Measurements from ENCODE around the gene SMURF1.

Gene SMURF1

DNA sequence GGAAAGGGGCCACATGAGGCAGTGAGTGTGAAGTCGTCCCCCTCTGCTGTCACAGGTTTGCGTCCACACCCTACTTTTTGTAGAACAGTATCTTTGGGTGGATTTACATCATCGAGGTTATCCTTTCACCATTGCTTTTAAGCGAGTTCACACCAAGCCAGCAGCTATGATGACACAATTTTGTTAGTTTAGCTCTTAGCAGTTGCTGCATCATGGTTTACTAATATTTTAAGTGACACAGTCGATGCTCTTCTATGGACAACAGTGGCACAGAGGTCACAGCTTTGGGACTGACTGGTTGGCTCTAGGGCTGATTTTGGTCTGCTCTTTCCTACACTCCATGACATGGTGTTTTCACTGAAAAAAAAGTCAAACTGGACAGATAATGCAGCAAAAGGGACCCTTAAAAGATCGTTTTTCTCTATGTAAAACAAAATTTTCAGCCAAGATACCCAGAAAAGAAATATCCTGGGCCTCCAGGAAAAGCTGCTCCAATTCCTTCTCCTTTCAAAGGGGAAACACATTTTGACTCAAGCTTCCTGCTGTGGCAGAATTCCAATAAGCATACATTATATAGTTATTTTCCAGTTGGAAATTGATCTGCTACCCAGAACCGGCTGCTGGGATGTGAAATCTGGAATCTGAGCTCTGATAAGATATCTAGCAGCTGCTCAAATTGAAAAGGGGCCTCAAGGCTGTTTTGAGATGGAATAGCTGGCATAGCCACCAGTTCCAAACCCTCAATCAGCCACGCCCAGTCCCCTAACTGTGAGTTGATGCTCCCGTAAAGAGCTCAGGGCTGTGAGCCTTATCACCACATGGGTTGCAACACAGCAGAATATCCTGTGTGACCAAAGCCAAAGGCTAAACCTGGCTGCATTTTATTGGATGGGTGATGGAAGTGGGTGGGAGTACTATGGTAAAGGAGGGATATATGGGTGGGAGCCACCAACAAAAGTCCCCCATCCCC lies 114.2 kb downstream of the SMURF1 start:
- DNase-seq (ENCODE audit: low read depth in 2 of 2), result no peak

GRCh38 chr7:99028261-99028973 lies 115.5 kb downstream of the SMURF1 start:
- DNase-seq (ENCODE audit: low read depth in 2 of 2), result no peak

DNA sequence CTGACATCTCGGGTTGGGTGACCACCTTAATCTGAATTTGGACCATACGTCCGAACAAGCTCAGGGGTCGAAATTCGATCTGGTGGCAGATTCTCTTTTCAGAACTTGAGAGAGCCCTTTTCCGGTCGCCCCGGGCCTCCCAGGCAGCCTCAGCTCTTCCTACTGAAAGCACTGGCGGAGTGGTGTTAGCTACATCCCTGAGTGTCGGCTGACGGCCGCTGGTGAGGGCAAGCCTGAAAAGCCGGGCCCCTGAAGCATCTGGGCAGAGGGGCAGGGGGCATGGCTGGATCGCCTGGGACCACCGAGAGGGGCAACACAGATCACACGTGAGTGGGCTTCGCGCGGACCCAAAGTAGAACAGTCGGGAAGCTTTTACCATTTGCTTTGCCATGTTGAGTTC lies 116.1 kb downstream of the SMURF1 start:
- no peak for DNase-seq (ENCODE audit: low read depth in 2 of 2)

- no peak for DNase-seq (ENCODE audit: low read depth in 2 of 2)
Observed at GRCh38 chr7:99027241-99027640, 116.7 kb downstream of the SMURF1 start.

DNA sequence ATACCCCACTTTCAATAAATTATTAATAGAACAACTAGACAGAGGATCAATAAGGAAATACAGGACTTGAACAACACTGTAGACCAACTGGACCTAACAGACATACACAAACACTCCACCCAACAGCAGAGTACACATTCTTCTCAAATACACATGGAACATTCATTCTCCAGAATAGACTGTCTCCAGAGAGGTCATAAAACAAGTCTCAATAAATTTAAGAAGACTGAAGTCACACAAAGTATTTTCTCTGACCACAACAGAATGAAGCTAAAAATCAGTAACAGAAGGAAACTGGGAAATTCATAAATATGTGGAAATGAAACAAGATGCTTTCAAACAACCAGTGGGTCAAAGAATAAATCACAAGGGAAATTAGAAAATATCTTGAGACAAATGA lies 119.8 kb downstream of the SMURF1 start:
- no peak for DNase-seq (ENCODE audit: low read depth in 2 of 2)

GRCh38 chr7:99021941-99022560 lies 121.9 kb downstream of the SMURF1 start:
- DNase-seq (ENCODE audit: low read depth in 2 of 2), result no peak

- DNase-seq (ENCODE audit: low read depth in 2 of 2), result no peak
Observed at GRCh38 chr7:99020413-99020715, 123.5 kb downstream of the SMURF1 start.

DNA sequence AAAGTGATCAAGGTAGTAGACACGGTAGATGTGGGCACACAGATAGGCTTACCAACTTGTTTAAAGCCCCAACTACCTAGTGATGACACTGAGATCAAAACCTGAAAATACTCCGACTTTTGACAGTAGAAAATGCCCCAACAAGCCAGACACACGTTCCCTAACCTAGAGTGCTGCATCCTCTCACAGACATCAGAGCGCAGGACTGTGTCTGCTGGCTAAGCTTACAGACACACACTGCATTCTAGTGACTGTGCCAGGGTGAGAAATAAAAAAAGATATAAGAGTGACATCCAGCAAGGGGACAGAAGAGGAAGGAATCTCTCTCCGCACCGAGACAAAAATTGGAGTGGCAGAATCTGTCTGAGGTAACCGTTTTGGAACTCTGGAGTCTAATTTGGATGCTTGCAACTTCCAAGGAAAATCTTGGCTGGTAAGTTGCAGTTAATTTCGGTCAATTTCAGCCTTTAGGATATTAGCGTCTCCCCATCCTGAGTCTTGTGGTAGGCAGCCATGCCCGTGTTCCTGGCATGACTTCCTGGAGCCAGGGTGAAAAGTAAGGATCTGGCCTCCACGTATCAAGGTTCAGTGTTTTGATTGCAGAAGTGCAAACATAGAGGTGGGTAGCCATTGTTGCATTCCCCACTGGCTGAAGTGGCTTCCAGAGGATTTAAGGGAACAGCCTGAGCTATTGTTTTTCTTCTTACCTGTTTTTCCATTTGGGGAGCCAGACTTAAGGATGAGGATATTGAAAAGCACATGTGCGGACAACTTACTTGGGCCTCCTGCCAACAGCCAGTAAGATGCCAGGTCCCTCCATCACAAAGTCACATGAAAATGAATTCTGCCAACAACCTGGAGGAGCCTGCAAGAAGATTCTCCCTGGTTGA lies 124.1 kb downstream of the SMURF1 start:
- DNase-seq (ENCODE audit: low read depth in 2 of 2), result no peak

- DNase-seq (ENCODE audit: low read depth in 2 of 2), result no peak
Observed at GRCh38 chr7:99016196-99016595, 127.7 kb downstream of the SMURF1 start.

DNA sequence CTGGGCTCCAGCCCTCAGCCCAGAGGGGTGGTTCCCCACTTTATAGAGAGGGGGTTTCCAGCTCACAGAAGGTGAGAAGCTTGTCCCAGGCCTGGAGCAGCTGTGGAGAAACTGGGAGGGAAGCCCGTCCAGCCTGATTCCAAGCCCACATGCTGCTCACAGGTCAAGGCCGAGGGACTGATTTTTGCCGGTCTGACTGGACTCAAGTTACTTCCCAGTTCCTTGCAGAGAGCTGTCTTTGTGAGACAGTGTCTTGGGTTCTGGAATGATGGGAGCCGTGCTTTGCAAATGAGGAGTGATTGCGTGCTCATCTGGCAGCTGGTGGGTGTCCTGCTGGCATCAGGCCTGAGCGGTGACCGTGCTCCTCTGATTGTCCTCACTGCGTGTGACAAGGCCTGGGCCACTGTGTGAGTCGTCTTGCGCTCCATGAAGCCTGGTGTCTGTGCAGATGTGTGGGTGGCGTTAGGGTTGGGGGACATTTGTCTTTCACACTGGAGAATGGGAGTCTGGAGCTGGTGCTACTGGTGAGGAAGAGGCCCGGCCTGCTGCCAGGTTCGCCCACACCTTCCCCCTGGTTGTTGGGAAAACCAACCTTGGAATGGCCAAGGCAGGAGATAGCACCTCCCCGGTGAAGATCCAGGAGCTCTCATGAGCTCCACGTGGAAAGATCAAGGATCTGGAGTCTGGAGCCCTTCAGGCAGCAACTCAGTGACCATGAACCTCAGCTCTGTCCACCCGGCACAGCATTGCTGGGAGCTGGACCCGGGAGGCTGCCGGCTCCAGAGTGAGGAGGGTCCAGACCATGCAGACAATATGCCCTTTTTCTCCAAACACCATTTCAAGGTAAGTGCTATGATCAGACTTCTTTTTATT lies 129.6 kb downstream of the SMURF1 start:
- no peak for DNase-seq (ENCODE audit: low read depth in 2 of 2)

- DNase-seq (ENCODE audit: low read depth in 2 of 2), result no peak
Observed at GRCh38 chr7:99013266-99014112, 130.4 kb downstream of the SMURF1 start.

- DNase-seq (ENCODE audit: low read depth in 2 of 2), result no peak
Observed at GRCh38 chr7:99012722-99013121, 131.2 kb downstream of the SMURF1 start.

GRCh38 chr7:99011706-99012404 lies 132.1 kb downstream of the SMURF1 start:
- DNase-seq (ENCODE audit: low read depth in 2 of 2), result no peak

DNA sequence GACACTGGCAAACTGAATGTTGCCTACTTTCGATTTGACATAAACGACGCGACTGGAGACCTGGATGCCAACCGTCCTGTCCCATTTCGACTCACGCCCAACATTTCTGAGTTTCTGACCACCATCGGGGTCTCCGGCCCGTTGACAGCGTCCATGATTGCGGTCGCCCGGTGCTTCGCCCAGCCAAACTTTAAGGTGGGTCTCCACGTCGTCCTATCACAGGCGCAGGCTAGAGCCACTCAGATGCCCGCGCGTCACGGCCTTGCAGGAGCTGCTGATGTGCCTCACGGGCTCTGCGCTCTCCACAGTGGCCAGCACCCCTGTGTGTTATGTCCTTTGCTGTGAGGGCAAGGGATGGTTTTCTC lies 132.6 kb downstream of the SMURF1 start:
- no peak for DNase-seq (ENCODE audit: low read depth in 2 of 2)

DNA sequence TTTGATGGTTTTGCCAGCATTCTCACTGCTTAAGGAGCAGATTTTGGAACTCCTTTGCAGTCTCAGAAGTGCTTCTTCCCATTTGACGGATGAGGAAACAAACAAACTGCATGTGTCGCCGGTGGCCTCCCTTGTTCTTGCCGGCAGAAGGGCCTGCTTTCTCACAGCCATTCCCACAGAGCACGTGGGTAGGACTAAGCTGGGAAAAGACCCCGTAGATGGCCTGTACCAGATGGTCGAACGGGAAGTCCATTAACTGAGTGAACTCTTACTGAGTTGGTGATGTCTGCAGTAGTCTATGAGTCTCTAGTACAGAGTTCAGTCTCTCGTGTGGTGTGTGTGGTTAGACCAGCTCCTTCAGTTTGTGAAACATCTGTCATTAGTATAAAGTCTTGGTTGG lies 133.6 kb downstream of the SMURF1 start:
- DNase-seq (ENCODE audit: low read depth in 2 of 2), result no peak

DNA sequence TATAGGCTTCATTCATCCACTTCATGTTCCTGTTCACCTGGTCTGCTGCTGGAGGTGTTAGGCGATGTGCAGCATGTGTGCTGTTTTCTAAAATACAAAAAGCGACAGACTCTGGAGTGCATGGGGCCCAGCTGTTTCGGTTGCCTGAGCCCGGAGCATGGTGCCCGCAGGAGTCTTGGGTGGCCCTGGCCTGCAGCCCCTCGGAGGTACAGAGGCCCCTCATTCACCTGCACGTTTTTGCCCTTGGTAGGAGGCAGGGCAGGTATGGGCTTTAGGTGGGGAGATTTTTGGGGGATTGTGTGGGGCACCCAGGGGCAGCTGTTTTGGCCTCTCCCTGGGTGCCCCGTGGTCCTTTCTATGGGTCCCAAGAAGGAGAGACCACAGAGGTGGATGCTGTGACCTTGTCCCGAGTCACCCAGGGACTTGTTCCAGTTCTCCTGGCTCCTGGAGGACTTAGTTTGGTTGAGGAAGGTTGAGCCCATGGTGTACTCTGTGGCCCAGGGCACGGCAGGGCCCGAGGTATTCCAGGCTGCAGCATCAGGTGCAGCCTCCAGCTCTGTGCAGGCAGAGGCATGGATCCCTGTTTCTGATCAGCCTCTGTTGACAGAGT lies 134.9 kb downstream of the SMURF1 start:
- no peak for DNase-seq (ENCODE audit: low read depth in 2 of 2)

DNA sequence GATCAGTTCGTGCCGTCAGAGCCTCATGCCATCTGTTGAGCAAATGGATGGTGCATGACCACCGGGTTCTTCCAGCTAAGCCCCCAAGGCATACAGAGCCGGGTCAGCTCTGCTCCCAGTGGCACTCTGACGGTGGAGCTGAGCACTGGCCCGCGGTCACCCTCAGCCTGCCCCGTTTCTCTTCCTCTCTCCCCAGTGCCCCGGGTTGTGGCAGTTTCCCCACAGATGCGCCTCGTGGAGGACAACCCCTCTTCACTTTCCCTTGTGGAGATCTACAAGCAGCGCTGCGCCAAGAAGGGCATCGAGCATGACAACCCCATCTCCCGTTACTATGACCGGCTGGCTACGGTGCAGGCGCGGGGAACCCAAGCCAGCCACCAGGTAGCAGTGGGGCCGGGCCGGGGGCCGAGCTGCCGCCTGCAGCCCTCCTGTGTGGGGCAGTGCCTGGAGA lies 135.7 kb downstream of the SMURF1 start:
- no peak for DNase-seq (ENCODE audit: low read depth in 2 of 2)

- DNase-seq (ENCODE audit: low read depth in 2 of 2), result no peak
Observed at GRCh38 chr7:99006739-99007424, 137.0 kb downstream of the SMURF1 start.
